ENCODE data around the gene NFKB1. TPM values are rescaled to one million over a fixed set of nuclear protein-coding genes. Genes with fewer than 3 reads are reported as not detected.

The NFKB1 gene
- total RNA-seq, 1 donor from 2014 or later, result 24.6 TPM

DNA sequence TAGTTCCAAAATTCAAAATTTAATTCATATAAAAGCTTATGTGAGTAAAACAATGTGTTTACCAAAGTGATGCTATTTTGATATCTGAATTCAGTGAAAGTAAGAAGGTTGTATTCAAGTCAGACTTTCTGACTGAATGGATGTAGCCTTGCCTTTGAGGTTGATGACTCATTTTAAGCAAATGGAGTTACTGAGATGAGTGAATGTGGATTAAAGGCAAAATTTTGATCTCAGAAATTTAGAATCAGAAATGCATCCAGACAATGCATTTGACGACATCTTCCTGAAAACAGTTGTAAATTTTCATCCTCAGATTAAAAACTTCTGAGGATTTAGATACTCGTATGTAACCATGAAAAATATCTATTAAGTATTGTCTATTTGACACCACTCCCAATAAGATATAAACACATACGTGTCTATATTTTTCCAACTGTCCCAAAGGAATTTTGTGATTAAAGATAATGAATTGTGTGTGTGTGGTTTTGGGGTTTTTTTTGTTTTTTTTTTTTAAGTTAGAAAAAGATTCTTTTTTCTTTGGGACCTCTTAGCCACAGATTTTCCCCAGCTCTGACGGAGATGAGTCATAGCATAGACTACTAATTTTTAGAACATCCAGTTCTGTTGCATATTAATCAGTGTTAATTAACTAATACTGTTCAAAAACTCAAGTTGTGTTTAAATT, 34.4 kb downstream of the NFKB1 start:
- Mint-ChIP-seq H3K4me1 (no peaks in the 10 kb centered on the region), H3K4me3 (no peak overlapping the region), H3K36me3 (ENCODE audit: low read depth) (no peaks in the 10 kb centered on the region), H3K27me3 (ENCODE audit: low read depth) (no peaks in the 10 kb centered on the region), H3K27ac (ENCODE audit: unreplicated experiment) (no peak overlapping the region), H3K9me3 (no peaks in the 10 kb centered on the region)
- TF ChIP-seq, protein P1, sequence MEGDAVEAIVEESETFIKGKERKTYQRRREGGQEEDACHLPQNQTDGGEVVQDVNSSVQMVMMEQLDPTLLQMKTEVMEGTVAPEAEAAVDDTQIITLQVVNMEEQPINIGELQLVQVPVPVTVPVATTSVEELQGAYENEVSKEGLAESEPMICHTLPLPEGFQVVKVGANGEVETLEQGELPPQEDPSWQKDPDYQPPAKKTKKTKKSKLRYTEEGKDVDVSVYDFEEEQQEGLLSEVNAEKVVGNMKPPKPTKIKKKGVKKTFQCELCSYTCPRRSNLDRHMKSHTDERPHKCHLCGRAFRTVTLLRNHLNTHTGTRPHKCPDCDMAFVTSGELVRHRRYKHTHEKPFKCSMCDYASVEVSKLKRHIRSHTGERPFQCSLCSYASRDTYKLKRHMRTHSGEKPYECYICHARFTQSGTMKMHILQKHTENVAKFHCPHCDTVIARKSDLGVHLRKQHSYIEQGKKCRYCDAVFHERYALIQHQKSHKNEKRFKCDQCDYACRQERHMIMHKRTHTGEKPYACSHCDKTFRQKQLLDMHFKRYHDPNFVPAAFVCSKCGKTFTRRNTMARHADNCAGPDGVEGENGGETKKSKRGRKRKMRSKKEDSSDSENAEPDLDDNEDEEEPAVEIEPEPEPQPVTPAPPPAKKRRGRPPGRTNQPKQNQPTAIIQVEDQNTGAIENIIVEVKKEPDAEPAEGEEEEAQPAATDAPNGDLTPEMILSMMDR (conservative IDR thresholded peaks at IDR 0.05), result no peak
- DNase-seq (ENCODE audit: low read depth, low spot score), result no peak

DNA sequence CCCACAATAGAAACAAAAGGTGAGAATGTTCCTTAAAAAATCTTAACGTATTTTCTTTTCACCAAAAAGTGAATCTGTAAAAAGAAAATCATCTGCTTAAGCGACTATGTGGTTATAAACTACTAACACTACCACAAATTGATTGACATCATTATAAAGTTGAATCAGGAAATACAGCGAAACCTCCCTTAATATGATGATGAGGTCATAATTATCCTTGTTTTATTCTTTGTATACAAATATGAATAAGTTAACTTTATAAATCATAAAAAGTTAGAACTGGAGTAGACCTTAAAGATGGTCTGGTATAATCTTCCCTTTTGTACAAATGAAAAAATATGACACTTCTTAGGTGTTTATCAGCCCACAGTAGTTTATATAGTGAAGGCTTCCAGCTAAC, 35.6 kb downstream of the NFKB1 start:
- H3K27ac Mint-ChIP-seq (ENCODE audit: unreplicated experiment), result no peak overlapping the region
- H3K36me3 Mint-ChIP-seq (ENCODE audit: low read depth), result no peaks in the 10 kb centered on the region
- H3K4me3 Mint-ChIP-seq, result no peak overlapping the region
- no peaks in the 10 kb centered on the region for H3K9me3 Mint-ChIP-seq
- no peaks in the 10 kb centered on the region for H3K4me1 Mint-ChIP-seq
- TF ChIP-seq, protein P1 (conservative IDR thresholded peaks at IDR 0.05), result no peak
- no peak for DNase-seq (ENCODE audit: low read depth, low spot score)
- H3K27me3 Mint-ChIP-seq (ENCODE audit: low read depth), result no peaks in the 10 kb centered on the region

DNA sequence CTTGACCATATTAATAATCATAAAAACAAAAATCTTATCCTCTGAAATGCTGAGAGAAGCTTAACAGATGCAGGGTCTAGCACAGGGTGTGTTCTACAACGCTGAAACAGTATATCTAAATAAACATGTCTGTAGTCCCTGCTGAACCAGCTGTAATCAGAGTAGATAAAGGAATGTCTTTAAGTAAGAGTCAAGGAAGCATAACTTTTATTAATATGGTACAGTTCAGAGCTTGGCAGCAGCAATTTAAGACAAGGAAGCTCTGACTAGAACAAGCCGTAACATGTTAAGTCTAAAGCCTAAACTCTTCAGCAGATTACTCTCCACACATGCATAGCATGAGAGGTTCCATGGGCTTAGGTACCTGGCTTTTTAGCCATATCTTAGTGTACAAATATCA, 36.1 kb downstream of the NFKB1 start:
- Mint-ChIP-seq H3K27me3 (ENCODE audit: low read depth) (no peaks in the 10 kb centered on the region), H3K27ac (ENCODE audit: unreplicated experiment) (no peak overlapping the region), H3K4me3 (no peak overlapping the region), H3K9me3 (no peaks in the 10 kb centered on the region), H3K4me1 (no peaks in the 10 kb centered on the region), H3K36me3 (ENCODE audit: low read depth) (no peaks in the 10 kb centered on the region)
- TF ChIP-seq, protein P1 (conservative IDR thresholded peaks at IDR 0.05), result no peak
- no peak for DNase-seq (ENCODE audit: low read depth, low spot score)

DNA sequence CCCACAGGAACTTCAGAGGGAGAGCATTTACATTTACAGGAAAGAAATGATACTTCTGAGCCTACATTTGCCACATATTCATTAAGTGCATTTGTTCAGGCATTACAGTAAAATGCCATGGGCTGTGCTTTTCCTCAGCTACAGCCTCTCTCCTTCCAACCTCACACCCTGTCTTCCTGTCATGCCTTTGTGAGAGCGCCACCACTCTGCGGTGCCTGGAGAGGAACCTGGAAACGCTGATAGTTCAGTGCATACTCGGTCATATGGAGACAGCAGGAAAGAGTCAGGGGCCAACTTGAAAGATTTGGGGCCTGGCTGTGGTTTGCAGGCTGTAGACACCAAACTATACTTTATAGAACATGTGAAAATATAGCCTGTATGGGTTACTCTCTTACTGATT, 40.5 kb downstream of the NFKB1 start:
- DNase-seq (ENCODE audit: low read depth, low spot score), result no peak
- Mint-ChIP-seq H3K27ac (ENCODE audit: unreplicated experiment) (no peak overlapping the region), H3K36me3 (ENCODE audit: low read depth) (no peaks in the 10 kb centered on the region), H3K4me1 (no peaks in the 10 kb centered on the region), H3K4me3 (no peak overlapping the region), H3K9me3 (no peaks in the 10 kb centered on the region), H3K27me3 (ENCODE audit: low read depth) (no peaks in the 10 kb centered on the region)
- TF ChIP-seq, protein P1 (conservative IDR thresholded peaks at IDR 0.05), result no peak

DNA sequence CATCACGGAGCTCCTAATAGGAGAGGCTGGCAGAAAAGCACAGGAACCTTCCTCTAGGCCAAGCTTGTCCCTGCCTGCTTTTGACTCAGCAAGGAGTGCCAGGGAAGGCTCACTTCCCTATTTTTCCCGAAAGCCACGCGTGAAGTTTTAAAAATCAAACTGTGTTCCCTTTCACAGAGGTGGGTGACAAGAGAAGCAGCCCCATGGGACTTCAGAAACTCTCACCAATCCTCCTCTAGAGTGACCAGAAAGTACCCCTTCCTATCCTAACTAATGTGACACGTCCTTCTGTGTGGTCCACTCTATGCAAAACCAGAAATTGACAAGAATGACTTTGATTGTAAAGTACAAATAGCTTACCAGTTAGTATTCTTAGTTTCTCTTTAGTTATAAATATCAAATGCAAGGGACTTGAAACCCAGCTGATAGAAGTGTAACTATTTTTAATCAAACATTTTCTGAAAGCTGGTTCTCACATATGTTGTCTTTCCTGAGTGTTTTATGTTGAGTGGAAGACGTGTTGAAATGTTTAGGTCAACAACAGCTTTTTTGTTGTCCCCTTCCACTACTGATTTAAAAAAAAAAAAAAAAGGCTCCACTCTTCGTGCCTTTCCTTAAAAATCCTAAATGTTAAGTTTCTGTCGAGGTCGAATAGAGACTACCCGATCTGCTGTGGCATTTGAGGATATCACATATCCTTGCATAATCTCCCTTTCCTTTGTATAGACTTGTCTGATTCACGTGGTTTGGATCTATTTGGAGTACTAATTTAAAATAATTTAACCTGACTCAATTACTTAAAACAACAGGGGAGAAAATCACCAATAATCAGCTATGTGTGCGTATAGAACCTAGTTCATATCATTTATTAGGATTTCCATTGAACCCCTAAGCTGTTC, 42.1 kb downstream of the NFKB1 start:
- no peaks in the 10 kb centered on the region for H3K27me3 Mint-ChIP-seq (ENCODE audit: low read depth)
- no peak for DNase-seq (ENCODE audit: low read depth, low spot score)
- H3K9me3 Mint-ChIP-seq, result no peaks in the 10 kb centered on the region
- H3K27ac Mint-ChIP-seq (ENCODE audit: unreplicated experiment), result peak overlapping the region; percentile 28
- H3K4me1 Mint-ChIP-seq, result no peaks in the 10 kb centered on the region
- no peaks in the 10 kb centered on the region for H3K36me3 Mint-ChIP-seq (ENCODE audit: low read depth)
- no peak overlapping the region for H3K4me3 Mint-ChIP-seq
- TF ChIP-seq, protein P1 (conservative IDR thresholded peaks at IDR 0.05), result no peak
